ENCODE results near the gene ELOVL7.
"Not testable (repeated sequence)": the region's sequence is repeated elsewhere in the genome, so short reads cannot be mapped to it uniquely, and the experiment has no call there.

ELOVL7 gene

GRCh38 chr5:60843386-60843935 lies 608 bp downstream of the ELOVL7 start:
- DNase-seq (ENCODE audit: low spot score in 2 of 2) (no peak), ATAC-seq (no peak)
- Mint-ChIP-seq H3K4me3 (peak overlapping the region; percentile 55), H3K36me3 (no peaks in the 10 kb centered on the region), H3K27ac (no peak overlapping the region), H3K4me1 (peaks cover 6% of the 10 kb centered on the region), H3K9me3 (no peaks in the 10 kb centered on the region)

- peaks cover 6% of the 10 kb centered on the region for H3K4me1 Mint-ChIP-seq
- H3K36me3 Mint-ChIP-seq, result no peaks in the 10 kb centered on the region
- no peak overlapping the region for H3K27ac Mint-ChIP-seq
- DNase-seq (ENCODE audit: low spot score in 2 of 2) (no peak), ATAC-seq (no peak)
- H3K9me3 Mint-ChIP-seq, result no peaks in the 10 kb centered on the region
- H3K4me3 Mint-ChIP-seq, result peak overlapping the region; percentile 55
Measured at GRCh38 chr5:60842871-60843385, 1.1 kb downstream of the ELOVL7 start.

- H3K4me1 Mint-ChIP-seq, result peaks cover 6% of the 10 kb centered on the region
- H3K9me3 Mint-ChIP-seq, result no peaks in the 10 kb centered on the region
- H3K27ac Mint-ChIP-seq, result no peak overlapping the region
Measured at GRCh38 chr5:60841361-60841760, 2.7 kb downstream of the ELOVL7 start.

GRCh38 chr5:60836131-60836530 lies 7.9 kb downstream of the ELOVL7 start:
- DNase-seq (ENCODE audit: low spot score in 2 of 2) (no peak), ATAC-seq (no peak)

More at GRCh38 chr5:60841361-60841760, 2.7 kb downstream of the ELOVL7 start:
- no peak overlapping the region for H3K4me3 Mint-ChIP-seq
- DNase-seq (ENCODE audit: low spot score in 2 of 2) (no peak), ATAC-seq (no peak)
- H3K36me3 Mint-ChIP-seq, result no peaks in the 10 kb centered on the region

GRCh38 chr5:60835554-60835953 lies 8.5 kb downstream of the ELOVL7 start:
- Mint-ChIP-seq H3K9me3 (no peaks in the 10 kb centered on the region), H3K4me1 (no peaks in the 10 kb centered on the region), H3K36me3 (no peaks in the 10 kb centered on the region), H3K4me3 (no peak overlapping the region), H3K27ac (no peak overlapping the region)
- ATAC-seq, result no peak
- no peak for DNase-seq (ENCODE audit: low spot score in 2 of 2)

More at GRCh38 chr5:60836131-60836530, 7.9 kb downstream of the ELOVL7 start:
- no peaks in the 10 kb centered on the region for H3K9me3 Mint-ChIP-seq
- no peaks in the 10 kb centered on the region for H3K36me3 Mint-ChIP-seq
- no peak overlapping the region for H3K4me3 Mint-ChIP-seq
- no peak overlapping the region for H3K27ac Mint-ChIP-seq
- H3K4me1 Mint-ChIP-seq, result no peaks in the 10 kb centered on the region

- Mint-ChIP-seq H3K4me1 (no peaks in the 10 kb centered on the region), H3K27ac (no peak overlapping the region), H3K4me3 (no peak overlapping the region), H3K9me3 (no peaks in the 10 kb centered on the region), H3K36me3 (no peaks in the 10 kb centered on the region)
- DNase-seq (ENCODE audit: low spot score in 2 of 2), result no peak
- no peak for ATAC-seq
Measured at GRCh38 chr5:60833520-60833919, 10.5 kb downstream of the ELOVL7 start.

- DNase-seq (ENCODE audit: low spot score in 2 of 2) (no peak), ATAC-seq (no peak)
- no peak overlapping the region for H3K4me3 Mint-ChIP-seq
- no peaks in the 10 kb centered on the region for H3K4me1 Mint-ChIP-seq
- H3K27ac Mint-ChIP-seq, result no peak overlapping the region
- H3K9me3 Mint-ChIP-seq, result no peaks in the 10 kb centered on the region
- no peaks in the 10 kb centered on the region for H3K36me3 Mint-ChIP-seq
Measured at GRCh38 chr5:60830581-60831127, 13.4 kb downstream of the ELOVL7 start.

GRCh38 chr5:60829490-60830266 lies 14.4 kb downstream of the ELOVL7 start:
- no peaks in the 10 kb centered on the region for H3K36me3 Mint-ChIP-seq
- no peak overlapping the region for H3K4me3 Mint-ChIP-seq
- peak; percentile 85 for ATAC-seq
- no peak for DNase-seq (ENCODE audit: low spot score in 2 of 2)
- H3K9me3 Mint-ChIP-seq, result no peaks in the 10 kb centered on the region
- H3K4me1 Mint-ChIP-seq, result no peaks in the 10 kb centered on the region
- no peak overlapping the region for H3K27ac Mint-ChIP-seq

- Mint-ChIP-seq H3K27ac (no peak overlapping the region), H3K36me3 (no peaks in the 10 kb centered on the region), H3K4me3 (no peak overlapping the region), H3K9me3 (no peaks in the 10 kb centered on the region), H3K4me1 (no peaks in the 10 kb centered on the region)
- ATAC-seq (no peak), DNase-seq (ENCODE audit: low spot score in 2 of 2) (no peak)
Measured at GRCh38 chr5:60827201-60827600, 16.9 kb downstream of the ELOVL7 start.

GRCh38 chr5:60826653-60827052 lies 17.4 kb downstream of the ELOVL7 start:
- no peaks in the 10 kb centered on the region for H3K9me3 Mint-ChIP-seq
- no peaks in the 10 kb centered on the region for H3K36me3 Mint-ChIP-seq
- no peak for DNase-seq (ENCODE audit: low spot score in 2 of 2)
- H3K4me1 Mint-ChIP-seq, result no peaks in the 10 kb centered on the region
- no peak overlapping the region for H3K27ac Mint-ChIP-seq
- ATAC-seq, result no peak
- H3K4me3 Mint-ChIP-seq, result no peak overlapping the region

- DNase-seq (ENCODE audit: low spot score in 2 of 2) (no peak), ATAC-seq (no peak)
- no peak overlapping the region for H3K27ac Mint-ChIP-seq
- peaks cover 2% of the 10 kb centered on the region for H3K9me3 Mint-ChIP-seq
- H3K36me3 Mint-ChIP-seq, result no peaks in the 10 kb centered on the region
- no peaks in the 10 kb centered on the region for H3K4me1 Mint-ChIP-seq
- H3K4me3 Mint-ChIP-seq, result no peak overlapping the region
Measured at GRCh38 chr5:60823574-60823973, 20.5 kb downstream of the ELOVL7 start.

GRCh38 chr5:60822285-60822556 lies 21.8 kb downstream of the ELOVL7 start:
- no peaks in the 10 kb centered on the region for H3K36me3 Mint-ChIP-seq
- no peak for DNase-seq (ENCODE audit: low spot score in 2 of 2)
- H3K4me3 Mint-ChIP-seq, result no peak overlapping the region
- H3K27ac Mint-ChIP-seq, result no peak overlapping the region
- no peaks in the 10 kb centered on the region for H3K4me1 Mint-ChIP-seq
- ATAC-seq, result no peak
- peaks cover 2% of the 10 kb centered on the region for H3K9me3 Mint-ChIP-seq

GRCh38 chr5:60821488-60822284 lies 22.4 kb downstream of the ELOVL7 start:
- H3K27ac Mint-ChIP-seq, result no peak overlapping the region
- H3K36me3 Mint-ChIP-seq, result no peaks in the 10 kb centered on the region
- no peak overlapping the region for H3K4me3 Mint-ChIP-seq
- peaks cover 2% of the 10 kb centered on the region for H3K9me3 Mint-ChIP-seq
- no peaks in the 10 kb centered on the region for H3K4me1 Mint-ChIP-seq
- peak; percentile 22 for ATAC-seq
- no peak for DNase-seq (ENCODE audit: low spot score in 2 of 2)

- no peaks in the 10 kb centered on the region for H3K4me1 Mint-ChIP-seq
- no peak overlapping the region for H3K27ac Mint-ChIP-seq
- no peaks in the 10 kb centered on the region for H3K36me3 Mint-ChIP-seq
- H3K9me3 Mint-ChIP-seq, result peaks cover 2% of the 10 kb centered on the region
- H3K4me3 Mint-ChIP-seq, result no peak overlapping the region
- ATAC-seq (no peak), DNase-seq (ENCODE audit: low spot score in 2 of 2) (no peak)
Measured at GRCh38 chr5:60820593-60821487, 23.2 kb downstream of the ELOVL7 start.

GRCh38 chr5:60816138-60816537 lies 27.9 kb downstream of the ELOVL7 start:
- H3K4me1 Mint-ChIP-seq; ATAC-seq; H3K4me3 Mint-ChIP-seq; H3K36me3 Mint-ChIP-seq; DNase-seq (ENCODE audit: low spot score in 2 of 2); H3K9me3 Mint-ChIP-seq; H3K27ac Mint-ChIP-seq: not testable (repeated sequence)

Measured in stimulated activated effector memory CD8-positive, alpha-beta T cell treated with anti-CD3 and anti-CD28 coated beads, Interleukin-12 subunit alpha, Interleukin-12 subunit beta, amount 100 ng/mL, for 72 hours (primary cell).